H1 (cell line): Measurements from ENCODE around the gene IGSF11. TPM values are rescaled to one million over a fixed set of nuclear protein-coding genes. Genes with fewer than 3 reads are reported as not detected.

ENCODE experiments used
- ASH2L ChIP-seq: fragments of 200-600, 300-600 bp; sonication (generic); IDR thresholded peaks from one replicate; pipeline ENCODE4 v1.7.1; 2017; ENCODE audit warnings: low read length
- BCL11A ChIP-seq, 2 experiments: IDR thresholded peaks; one replicate each; pipeline ENCODE4 v1.6.1; 2011; ENCODE audit warnings: low read depth in 2 of 2, low read length in 2 of 2, mild to moderate bottlenecking in 2 of 2
- MAFK ChIP-seq: IDR thresholded peaks from 2 replicates; pipeline ENCODE4 v1.6.1; 2012; ENCODE audit warnings: low read depth, mild to moderate bottlenecking, improper control_type of control experiment, low read length
- POLR2AphosphoS5 ChIP-seq: IDR thresholded peaks from 2 replicates; pipeline ENCODE4 v1.6.1; 2011; ENCODE audit warnings: low read depth, low read length
- RAD21 ChIP-seq, 2 experiments: IDR thresholded peaks in 1 of 2; conservative IDR thresholded peaks in 1 of 2; 2 replicates each; pipeline ENCODE4 v1.6.1; 2011; ENCODE audit warnings: low read depth in 2 of 2, low read length in 2 of 2, improper control_type of control experiment in 1 of 2, inconsistent platforms in 1 of 2, mild to moderate bottlenecking in 1 of 2, moderate library complexity in 1 of 2
- RNF2 ChIP-seq: fragments of 200-900, 300-1000 bp; sonication (generic); IDR thresholded peaks from 2 replicates; pipeline ENCODE4 v1.7.1; 2016; ENCODE audit warnings: borderline replicate concordance, low read depth, mild to moderate bottlenecking, antibody characterized with exemption, low read length; ENCODE audit not compliant: poor library complexity, severe bottlenecking; ENCODE audit errors: missing control alignments
- SAP30 ChIP-seq: fragments of 300-600 bp; sonication (generic); IDR thresholded peaks from 2 replicates; pipeline ENCODE4 v1.7.1; 2012; ENCODE audit warnings: low read length, moderate library complexity, mild to moderate bottlenecking, inconsistent platforms; ENCODE audit not compliant: insufficient read depth, insufficient replicate concordance
- SIRT6 ChIP-seq: IDR thresholded peaks from one replicate; pipeline ENCODE4 v1.7.1; 2012; ENCODE audit warnings: low read length, inconsistent platforms
- USF2 ChIP-seq: IDR thresholded peaks from 2 replicates; pipeline ENCODE4 v1.6.1; 2011; ENCODE audit warnings: low read length, improper control_type of control experiment
- polyA plus RNA-seq, 7 experiments: library from polyadenylated mRNA; depleted of rRNA in 3 of 7; stranded (reverse) in 5 of 7; unstranded in 2 of 7; fragments of >200 nt in 5 of 7; fragments of 200-250 nt in 2 of 7; gene quantifications; 1 replicate in 5 of 7; 2 replicates in 1 of 7; 4 replicates in 1 of 7; pipeline versions ENCODE4 v1.2.1 to v1.2.3, GENCODE V29; 2011 to 2013; ENCODE audit warnings: missing spikeins in 2 of 7, mixed read lengths in 2 of 7
- total RNA-seq: library from RNA; stranded (reverse); fragmentation: NEBNext Ultra II Directional; extraction: Animal tissue kit (Norgen Biotek cat#: 25700); gene quantifications from 2 replicates; pipeline ENCODE4 v1.2.1, GENCODE V29; 2021

IGSF11 gene
- total and polyA plus RNA-seq, 2 of the 8 experiments (the other 6 are each of a cell fraction or from before 2014, with no cell fraction given): 1.1 to 4.1 TPM

- TF ChIP-seq ASH2L: no peak
- no peak for TF ChIP-seq RAD21 (IDR thresholded peaks at IDR 0.05 in 1 of 2, conservative IDR thresholded peaks at IDR 0.05 in 1 of 2; ENCODE audit: low read depth in 2 of 2, low read length in 2 of 2)
- no peak for TF ChIP-seq RNF2
- TF ChIP-seq POLR2AphosphoS5: no peak
- TF ChIP-seq USF2: no peak
- TF ChIP-seq BCL11A (IDR thresholded peaks at IDR 0.05; ENCODE audit: low read depth in 2 of 2, low read length in 2 of 2): no peak
- no peak for TF ChIP-seq MAFK
- TF ChIP-seq SAP30: no peak
- no peak for TF ChIP-seq SIRT6
Observed at GRCh38 chr3:118946449-118946848, 88.2 kb downstream of the IGSF11 start (continued).
